T-helper 17 cell (primary cell): ENCODE data around the gene KLF7. TPM values are rescaled to one million over a fixed set of nuclear protein-coding genes. Genes with fewer than 3 reads are reported as not detected.

Experiments
- ATAC-seq: fragments of 150-1000 bp; cut with Tn5 transposase; 2 replicates; pipeline ENCODE4 v1.10.0; 2021; ENCODE audit warnings: mild to moderate bottlenecking, moderate library complexity
- DNase-seq, 3 donors: peaks; one replicate each; pipeline versions ENCODE4 v3.0.0 to v3.0.0-alpha.2; 2020 to 2021
- H3K9me3 ChIP-seq: one replicate; pipeline ENCODE4 v1.7.0; 2013; ENCODE audit warnings: low read length, mild to moderate bottlenecking; ENCODE audit not compliant: control insufficient read depth, poor library complexity, severe bottlenecking
- H3K27ac Mint-ChIP-seq: one replicate; pipeline ENCODE4 v1.8.0; 2022; ENCODE audit warnings: mild to moderate bottlenecking, moderate library complexity, mixed read lengths
- H3K27me3 Mint-ChIP-seq: one replicate; pipeline ENCODE4 v1.8.0; 2022; ENCODE audit warnings: mixed read lengths
- H3K36me3 Mint-ChIP-seq: one replicate; pipeline ENCODE4 v1.8.0; 2022; ENCODE audit warnings: low read depth, mixed read lengths
- H3K4me1 Mint-ChIP-seq: one replicate; pipeline ENCODE4 v1.8.0; 2022; ENCODE audit warnings: mild to moderate bottlenecking, mixed read lengths
- H3K4me3 Mint-ChIP-seq: one replicate; pipeline ENCODE4 v1.8.0; 2022; ENCODE audit warnings: mild to moderate bottlenecking, moderate library complexity, mixed read lengths
- total RNA-seq, 4 donors: library from RNA in 2 of 4; stranded (reverse) in 2 of 4; gene quantifications; one replicate each; pipeline ENCODE4 v1.2.3 and lab custom pipeline; 2022 to 2026

The KLF7 gene
- total RNA-seq, 2 donors from 2014 or later, result 38.1 to 53.3 TPM

DNA sequence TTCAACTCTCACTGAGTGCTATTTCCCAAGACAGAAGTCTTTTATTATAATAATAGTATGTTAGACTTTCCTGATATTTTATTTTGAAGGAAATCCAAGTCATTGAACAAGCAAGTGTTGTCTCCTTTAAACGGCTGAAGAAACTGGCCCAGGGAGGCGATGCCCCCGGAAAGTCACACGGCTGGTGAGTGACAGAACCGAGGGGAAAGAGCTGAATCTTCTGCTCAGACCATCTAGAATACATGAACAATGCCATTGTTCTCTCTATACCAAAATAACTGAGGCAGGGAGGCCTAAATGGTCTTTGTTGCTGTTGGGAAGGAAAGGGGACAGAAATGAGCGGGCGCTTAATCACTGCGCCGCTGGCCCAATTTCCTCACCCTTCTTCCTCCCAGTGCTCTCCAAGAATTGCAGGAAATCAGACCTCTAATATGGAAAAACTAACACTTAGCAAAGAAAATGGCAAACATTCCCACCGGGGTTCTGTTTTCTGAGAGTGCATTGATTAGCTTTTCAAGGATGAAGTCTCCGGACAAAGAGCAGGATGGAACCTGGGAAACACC, 101.5 kb downstream of the KLF7 start:
- no peak for DNase-seq
- peaks cover 6% of the 10 kb centered on the region for H3K27me3 Mint-ChIP-seq
- peaks cover 3% of the 10 kb centered on the region for H3K4me1 Mint-ChIP-seq
- no peak overlapping the region for H3K4me3 Mint-ChIP-seq
- peaks cover 3% of the 10 kb centered on the region for H3K36me3 Mint-ChIP-seq
- no peak overlapping the region for H3K27ac Mint-ChIP-seq
- H3K9me3 ChIP-seq, result no peaks in the 10 kb centered on the region
- ATAC-seq, result no peak

DNA sequence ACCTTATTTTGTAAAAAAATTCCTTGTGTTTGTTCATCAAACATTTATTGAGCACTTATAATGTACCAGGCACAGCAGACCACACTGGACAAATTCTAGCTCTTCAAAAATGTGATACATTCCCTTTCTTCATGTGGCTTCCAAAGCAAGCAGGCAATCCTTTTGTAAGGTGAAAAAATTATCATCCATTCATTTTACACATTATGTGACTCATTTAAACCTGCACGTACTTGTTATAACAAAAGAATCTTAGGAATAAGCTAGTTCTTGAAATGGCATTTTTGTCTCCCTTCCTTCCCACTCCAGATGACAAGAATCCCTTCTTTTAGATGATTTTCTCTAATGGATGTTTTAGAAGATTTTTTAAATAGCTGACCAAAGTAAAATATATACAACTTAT, 104.6 kb downstream of the KLF7 start:
- Mint-ChIP-seq H3K36me3 (peaks cover 6% of the 10 kb centered on the region), H3K4me1 (peaks cover 5% of the 10 kb centered on the region), H3K27me3 (peaks cover 13% of the 10 kb centered on the region), H3K4me3 (no peak overlapping the region), H3K27ac (no peak overlapping the region)
- ATAC-seq (no peak), DNase-seq (no peak)
- H3K9me3 ChIP-seq, result no peaks in the 10 kb centered on the region

DNA sequence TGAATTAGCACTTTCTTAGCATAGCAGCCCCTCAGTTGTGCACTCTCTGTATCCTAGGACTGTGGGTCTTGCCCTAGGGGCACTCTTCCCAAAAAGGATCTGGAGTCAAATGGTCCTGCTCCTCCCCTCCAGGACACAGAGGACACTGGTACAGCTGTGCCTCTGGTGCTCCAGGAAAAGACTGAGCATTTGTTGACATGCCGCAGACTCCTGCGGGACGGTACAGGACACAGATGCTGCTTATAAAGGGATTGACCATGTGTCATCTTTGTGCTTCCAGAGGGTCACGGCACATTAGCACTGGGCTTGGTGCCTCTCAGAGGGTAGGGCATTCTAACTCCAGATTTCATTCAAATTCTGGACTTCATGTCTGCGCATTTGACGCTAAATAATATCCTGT, 110.5 kb downstream of the KLF7 start:
- Mint-ChIP-seq H3K36me3 (peaks cover 3% of the 10 kb centered on the region), H3K4me1 (peaks cover 2% of the 10 kb centered on the region), H3K27me3 (peaks cover 17% of the 10 kb centered on the region), H3K4me3 (no peak overlapping the region), H3K27ac (no peak overlapping the region)
- ATAC-seq (no peak), DNase-seq (no peak)
- no peaks in the 10 kb centered on the region for H3K9me3 ChIP-seq

DNA sequence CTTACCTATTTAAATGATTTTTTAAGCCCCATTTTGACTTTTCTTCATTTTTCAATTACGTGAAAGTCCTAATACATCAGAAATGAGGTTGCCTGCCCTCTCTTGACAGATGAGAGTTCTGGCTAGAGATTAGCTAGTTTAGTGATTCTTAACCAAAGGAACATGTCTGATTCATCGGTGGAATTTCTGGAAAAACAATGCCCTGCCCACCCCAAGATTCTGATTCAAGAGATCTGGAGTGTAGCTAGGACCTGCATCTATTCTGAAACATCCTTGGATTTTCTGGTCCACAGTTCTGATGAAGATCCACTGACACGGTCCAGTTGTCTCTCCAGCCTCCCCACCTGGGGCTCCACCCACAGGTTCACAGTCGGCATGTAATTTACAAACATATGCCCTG, 111.2 kb downstream of the KLF7 start:
- ATAC-seq (no peak), DNase-seq (no peak)
- Mint-ChIP-seq H3K4me1 (peaks cover 2% of the 10 kb centered on the region), H3K27ac (no peak overlapping the region), H3K27me3 (peaks cover 17% of the 10 kb centered on the region), H3K4me3 (no peak overlapping the region), H3K36me3 (peaks cover 3% of the 10 kb centered on the region)
- H3K9me3 ChIP-seq, result no peaks in the 10 kb centered on the region

DNA sequence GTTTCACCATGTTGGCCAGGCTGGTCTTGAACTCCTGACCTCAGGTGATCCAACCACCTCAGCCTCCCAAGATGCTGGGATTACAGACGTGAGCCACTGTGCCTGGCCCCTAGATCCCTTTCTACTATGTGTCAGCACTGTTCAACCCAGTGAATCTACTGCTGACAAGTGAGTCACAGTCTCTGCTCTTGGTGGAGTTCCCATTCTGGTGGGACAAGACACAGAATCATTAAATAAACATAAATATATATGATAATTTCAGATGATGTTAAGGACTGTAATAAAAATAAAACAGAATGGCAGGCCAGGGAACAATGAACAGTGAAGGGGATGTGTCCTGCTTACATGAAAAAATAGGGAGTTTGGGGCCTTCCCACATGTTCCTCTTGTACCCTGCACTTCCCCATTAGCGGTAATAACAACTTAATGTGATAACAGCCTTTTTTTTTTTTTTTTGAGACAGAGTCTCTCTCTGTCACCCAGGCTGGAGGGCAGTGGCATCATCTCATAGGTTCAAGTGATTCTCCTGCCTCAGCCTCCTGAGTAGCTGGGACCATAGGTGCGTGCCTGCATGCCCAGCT, 114.3 kb downstream of the KLF7 start:
- Mint-ChIP-seq H3K27me3 (peaks cover 10% of the 10 kb centered on the region), H3K4me3 (no peak overlapping the region), H3K27ac (no peak overlapping the region), H3K4me1 (peaks cover 7% of the 10 kb centered on the region), H3K36me3 (no peaks in the 10 kb centered on the region)
- no peaks in the 10 kb centered on the region for H3K9me3 ChIP-seq
- ATAC-seq (no peak), DNase-seq (no peak)

DNA sequence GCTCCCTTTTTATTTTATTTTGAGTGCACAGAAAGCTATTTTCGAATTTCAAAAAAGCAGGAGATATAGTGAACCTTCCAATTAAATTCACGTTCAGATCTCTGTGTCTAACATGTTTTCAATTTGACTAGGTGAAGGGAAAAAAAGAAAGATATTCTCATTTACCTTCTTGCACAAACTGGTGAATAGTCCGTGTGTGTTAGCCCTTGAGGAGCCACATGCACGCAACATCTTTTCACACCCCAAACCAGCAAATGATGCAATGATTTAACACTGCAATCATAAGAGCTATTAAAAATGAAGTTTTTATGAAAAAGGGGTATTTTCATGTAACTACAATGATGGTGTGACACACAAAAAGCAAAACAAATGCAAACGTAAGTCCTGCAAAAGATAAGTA, 116.6 kb downstream of the KLF7 start:
- Mint-ChIP-seq H3K4me3 (no peak overlapping the region), H3K27me3 (no peaks in the 10 kb centered on the region), H3K27ac (no peak overlapping the region), H3K36me3 (no peaks in the 10 kb centered on the region), H3K4me1 (peaks cover 11% of the 10 kb centered on the region)
- no peak for ATAC-seq
- DNase-seq, result no peak
- H3K9me3 ChIP-seq, result no peaks in the 10 kb centered on the region

DNA sequence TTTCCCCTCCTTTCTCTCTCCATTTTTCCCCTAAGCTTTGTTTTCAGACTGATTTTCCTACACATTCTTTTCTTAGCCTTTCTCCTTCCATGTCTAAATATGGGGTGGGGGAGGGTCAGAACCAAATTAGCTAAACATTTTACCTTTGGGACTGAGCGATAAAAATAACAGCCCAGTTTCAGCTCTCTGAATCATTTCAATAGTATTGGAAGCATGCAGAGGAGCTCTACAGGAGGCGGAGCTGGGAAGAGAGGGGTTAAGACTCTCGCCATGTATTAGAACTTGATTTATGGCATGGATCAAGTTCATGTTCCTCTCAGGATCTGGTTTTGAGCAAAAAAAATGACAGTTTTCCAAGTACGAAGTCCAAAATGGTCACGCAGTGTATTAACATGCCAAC, 117.3 kb downstream of the KLF7 start:
- Mint-ChIP-seq H3K4me3 (no peak overlapping the region), H3K4me1 (peaks cover 11% of the 10 kb centered on the region), H3K36me3 (no peaks in the 10 kb centered on the region), H3K27ac (no peak overlapping the region), H3K27me3 (peaks cover 3% of the 10 kb centered on the region)
- DNase-seq (no peak), ATAC-seq (no peak)
- H3K9me3 ChIP-seq, result no peaks in the 10 kb centered on the region

DNA sequence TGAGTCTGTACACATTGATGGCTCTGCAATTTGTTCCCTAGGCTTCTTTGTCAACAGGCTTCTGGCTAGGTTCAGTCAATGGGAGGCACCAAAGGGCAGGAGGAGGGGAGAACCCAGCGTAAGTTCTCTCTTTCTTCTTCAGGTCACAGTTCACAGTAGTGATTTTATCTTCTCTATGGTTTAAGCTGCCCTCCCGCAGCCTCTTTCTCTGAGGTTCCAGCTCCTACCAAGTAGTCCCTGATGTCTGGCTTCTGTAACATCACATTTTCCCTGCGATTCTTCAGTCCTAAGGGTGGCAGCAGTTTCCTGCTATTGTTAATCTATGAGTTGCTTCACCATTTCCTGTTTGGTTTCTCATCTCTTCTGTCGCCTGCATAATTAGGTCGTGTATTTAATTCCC, 119.0 kb downstream of the KLF7 start:
- H3K4me1 Mint-ChIP-seq, result peaks cover 11% of the 10 kb centered on the region
- H3K27me3 Mint-ChIP-seq, result peaks cover 17% of the 10 kb centered on the region
- ATAC-seq, result peak; percentile 84
- peak overlapping the region; percentile 71 for H3K4me3 Mint-ChIP-seq
- no peaks in the 10 kb centered on the region for H3K9me3 ChIP-seq
- no peaks in the 10 kb centered on the region for H3K36me3 Mint-ChIP-seq
- peak in 1 of 3 donors; percentile 7 for DNase-seq
- H3K27ac Mint-ChIP-seq, result peak overlapping the region; percentile 79

DNA sequence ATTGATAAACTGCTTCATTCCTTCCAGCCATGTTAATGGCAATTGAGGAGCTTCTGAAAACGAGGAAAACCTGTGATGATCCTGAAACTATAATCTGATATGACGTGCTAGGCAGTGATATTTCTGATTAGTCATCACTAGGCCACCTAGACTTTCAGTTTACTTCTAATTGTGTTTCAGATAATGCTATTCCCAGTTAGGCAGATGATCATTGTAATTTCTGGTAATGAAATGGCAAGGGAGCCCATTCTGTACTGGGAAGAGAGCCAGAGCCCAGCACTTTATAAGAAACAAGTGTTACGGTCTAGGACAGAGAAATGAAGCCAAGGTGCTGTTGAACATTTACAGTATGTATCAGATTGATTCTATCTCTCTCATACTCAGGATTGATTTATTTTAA, 120.2 kb downstream of the KLF7 start:
- H3K4me3 Mint-ChIP-seq, result no peak overlapping the region
- no peaks in the 10 kb centered on the region for H3K36me3 Mint-ChIP-seq
- ATAC-seq, result no peak
- no peaks in the 10 kb centered on the region for H3K9me3 ChIP-seq
- peak overlapping the region; percentile 79 for H3K27ac Mint-ChIP-seq
- peaks cover 11% of the 10 kb centered on the region for H3K4me1 Mint-ChIP-seq
- no peak for DNase-seq
- H3K27me3 Mint-ChIP-seq, result peaks cover 18% of the 10 kb centered on the region

DNA sequence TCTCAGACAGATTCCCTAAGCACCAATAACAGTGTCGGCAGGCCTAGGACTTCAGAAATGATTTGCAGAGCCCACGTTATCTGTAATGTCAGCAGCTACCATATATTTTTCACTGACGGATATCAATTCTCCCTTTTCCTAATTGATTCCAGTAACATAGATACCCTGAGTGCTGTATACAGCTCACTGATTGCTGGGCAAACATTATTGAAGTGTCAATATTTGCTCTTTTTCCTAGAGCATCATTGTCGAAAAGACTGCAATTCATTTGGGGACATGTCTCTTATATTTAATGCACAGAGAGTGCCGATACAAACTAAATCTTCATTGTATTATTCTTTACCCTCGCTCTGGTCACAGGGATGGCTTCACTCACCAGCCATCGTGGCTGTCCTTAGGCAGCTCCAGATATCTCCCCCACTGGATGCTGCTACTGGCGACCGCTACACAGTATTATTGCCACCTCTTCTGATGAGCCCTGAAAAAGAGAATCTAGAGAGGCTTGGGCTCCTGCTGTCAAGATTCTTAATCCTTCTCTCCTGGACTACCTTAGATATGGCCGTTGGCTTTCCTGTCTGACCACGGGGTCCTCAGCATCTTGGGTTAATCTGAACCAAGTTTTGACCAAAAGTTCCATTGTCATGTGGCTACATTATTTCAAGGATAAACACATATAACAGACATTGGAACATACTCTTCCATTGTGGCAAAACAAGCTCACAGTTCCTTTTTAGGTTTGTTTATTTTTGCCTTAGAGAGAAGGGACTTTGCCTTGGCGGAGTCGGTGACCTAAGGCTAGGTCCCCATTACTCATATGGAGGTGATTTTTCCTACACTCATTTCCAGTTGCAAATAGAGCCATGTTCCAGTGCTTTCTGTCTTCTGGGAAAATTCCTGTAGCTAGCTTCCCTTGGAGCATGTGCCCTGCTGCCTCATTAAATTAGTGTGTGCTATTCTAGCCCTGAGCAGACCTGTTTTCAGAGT, 121.1 kb downstream of the KLF7 start:
- no peaks in the 10 kb centered on the region for H3K9me3 ChIP-seq
- H3K27ac Mint-ChIP-seq, result no peak overlapping the region
- no peak for DNase-seq
- peaks cover 11% of the 10 kb centered on the region for H3K4me1 Mint-ChIP-seq
- ATAC-seq, result no peak
- peaks cover 18% of the 10 kb centered on the region for H3K27me3 Mint-ChIP-seq
- no peaks in the 10 kb centered on the region for H3K36me3 Mint-ChIP-seq
- no peak overlapping the region for H3K4me3 Mint-ChIP-seq

DNA sequence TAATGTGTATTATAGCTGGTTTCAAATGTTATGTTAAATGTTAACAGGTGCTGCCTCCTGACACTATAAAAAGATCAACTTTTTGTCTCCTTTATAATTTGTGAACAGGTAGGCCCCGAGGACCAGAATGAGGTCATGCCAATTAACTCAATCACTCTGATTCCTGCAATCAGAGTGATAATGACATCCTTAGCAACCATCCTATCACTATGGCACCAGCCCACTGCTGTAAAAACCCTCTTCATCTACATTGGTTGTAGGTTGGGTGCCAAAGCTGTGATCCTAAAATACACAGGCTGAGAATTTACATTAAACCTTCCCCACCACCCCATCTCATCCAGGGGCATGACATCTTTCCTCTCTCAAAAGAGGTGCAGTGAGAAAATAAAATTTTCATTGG, 122.9 kb downstream of the KLF7 start:
- ATAC-seq (no peak), DNase-seq (no peak)
- no peak overlapping the region for H3K27ac Mint-ChIP-seq
- H3K27me3 Mint-ChIP-seq, result peaks cover 33% of the 10 kb centered on the region
- H3K4me1 Mint-ChIP-seq, result peaks cover 12% of the 10 kb centered on the region
- no peaks in the 10 kb centered on the region for H3K36me3 Mint-ChIP-seq
- no peaks in the 10 kb centered on the region for H3K9me3 ChIP-seq
- no peak overlapping the region for H3K4me3 Mint-ChIP-seq

DNA sequence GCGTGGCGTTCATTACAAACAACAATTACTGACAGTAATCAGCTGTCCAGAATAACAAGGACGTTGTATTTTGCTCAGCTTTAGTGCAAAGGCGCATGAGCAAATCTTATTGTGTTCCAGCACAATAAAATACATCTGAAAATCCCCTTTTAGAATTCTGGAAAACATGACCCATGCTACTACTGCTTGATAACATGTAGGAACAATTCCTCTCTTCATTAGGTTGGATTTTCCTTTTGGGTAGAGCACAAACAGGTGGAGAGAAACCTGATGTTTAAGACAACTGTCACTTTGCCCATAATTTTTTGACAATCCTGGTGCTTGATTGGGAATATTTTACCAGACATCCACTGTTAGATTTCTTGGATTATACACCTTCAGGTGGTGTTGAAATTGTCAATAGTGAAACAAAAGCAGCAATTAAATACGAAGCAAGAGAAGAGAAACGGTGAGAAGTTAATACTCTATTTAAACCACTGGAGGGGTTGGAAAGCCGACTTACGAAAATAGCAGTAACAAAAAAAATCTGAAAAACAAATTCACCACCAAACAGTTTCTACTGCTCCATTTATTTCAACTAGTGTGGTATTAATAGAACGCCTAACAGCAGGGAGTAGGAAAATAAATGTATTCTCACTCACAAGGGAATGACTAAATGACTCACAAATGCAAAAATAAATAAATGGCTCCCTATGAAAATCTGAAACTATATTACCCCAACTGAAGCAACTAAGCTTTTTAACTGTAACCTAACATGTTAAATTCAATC, 123.8 kb downstream of the KLF7 start:
- no peak for ATAC-seq
- Mint-ChIP-seq H3K4me1 (peaks cover 10% of the 10 kb centered on the region), H3K4me3 (no peak overlapping the region), H3K27me3 (peaks cover 37% of the 10 kb centered on the region), H3K36me3 (no peaks in the 10 kb centered on the region), H3K27ac (no peak overlapping the region)
- DNase-seq, result no peak
- H3K9me3 ChIP-seq, result no peaks in the 10 kb centered on the region

DNA sequence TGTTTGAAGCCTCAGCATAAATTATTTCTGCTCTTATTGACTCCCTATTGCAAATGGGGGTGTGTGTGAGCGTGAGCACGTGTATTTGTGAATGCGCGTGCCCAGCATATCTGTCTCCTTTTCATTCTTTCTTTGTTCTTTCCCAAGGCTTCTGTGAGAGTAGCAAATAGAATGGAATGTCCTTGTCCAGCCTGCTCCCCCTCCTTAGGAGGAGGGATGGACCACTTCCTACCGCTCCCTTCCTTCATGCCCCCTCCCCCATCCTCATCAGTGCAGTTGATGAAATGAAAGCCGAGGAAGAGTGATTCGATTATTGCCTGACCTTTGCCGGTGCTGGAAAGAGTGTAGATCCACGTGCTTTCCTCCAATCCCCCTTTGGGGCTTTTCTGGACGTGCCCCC, 124.5 kb downstream of the KLF7 start:
- DNase-seq, result no peak
- Mint-ChIP-seq H3K27me3 (peaks cover 37% of the 10 kb centered on the region), H3K4me1 (peaks cover 4% of the 10 kb centered on the region), H3K4me3 (no peak overlapping the region), H3K36me3 (no peaks in the 10 kb centered on the region), H3K27ac (no peak overlapping the region)
- H3K9me3 ChIP-seq, result no peaks in the 10 kb centered on the region
- no peak for ATAC-seq
